Measurements from ENCODE around the gene NLRP3.

GRCh38 chr1:247387096-247387495, 28.9 kb upstream of the NLRP3 start:
- no peak for TF ChIP-seq CTCF (IDR thresholded peaks at IDR 0.05)
- no peak for TF ChIP-seq EZH2 (IDR thresholded peaks at IDR 0.05; ENCODE audit: borderline replicate concordance, insufficient read depth, low read depth, low read length, poor library complexity, severe bottlenecking)
